HG03066 (cell line): ENCODE results near the gene RNLS.
"Not testable (repeated sequence)": the region's sequence is repeated elsewhere in the genome, so short reads cannot be mapped to it uniquely, and the experiment has no call there.

Experiments
- ATAC-seq: cut with Tn5 transposase; IDR thresholded peaks from one replicate; pipeline ENCODE4 v1.9.1; 2021; ENCODE audit warnings: low read depth; ENCODE audit not compliant: unreplicated experiment

Gene RNLS

DNA sequence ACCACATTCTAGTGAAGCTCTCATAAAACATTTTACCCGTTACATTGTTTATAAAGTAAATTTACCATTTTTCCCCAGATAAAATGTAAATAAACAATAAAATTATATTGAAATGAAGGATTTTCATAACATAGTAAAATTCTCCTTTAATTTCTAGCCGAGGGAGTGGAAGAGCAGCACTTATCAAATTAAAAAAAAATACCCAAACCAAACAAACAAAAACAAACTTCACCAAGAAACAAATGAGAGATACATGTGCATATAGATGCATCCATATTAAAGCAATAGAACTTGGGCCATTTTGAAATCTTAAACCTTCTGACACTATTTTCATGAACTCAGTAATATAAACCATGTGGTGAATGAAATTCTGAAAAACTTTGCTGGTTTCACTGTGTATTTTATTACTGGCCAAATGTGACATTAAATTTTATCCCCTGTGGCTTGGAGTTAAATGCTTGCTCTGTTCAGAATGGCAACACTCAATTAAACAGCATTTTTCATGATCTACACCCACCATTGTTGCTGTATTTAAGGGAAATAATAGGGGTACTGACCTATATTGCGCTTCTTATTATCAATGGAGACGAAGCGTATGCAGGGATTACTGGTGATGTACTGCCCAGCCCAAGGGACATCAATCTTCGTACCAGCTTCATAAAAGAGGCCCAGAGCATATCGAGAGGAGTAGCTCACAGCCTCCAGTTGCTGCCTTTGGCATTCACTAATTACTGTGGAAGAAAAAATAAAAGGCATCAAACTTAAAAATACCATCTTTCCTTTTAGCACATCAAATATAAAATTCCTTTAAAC, 220.9 kb downstream of the RNLS start:
- no peak for ATAC-seq

DNA sequence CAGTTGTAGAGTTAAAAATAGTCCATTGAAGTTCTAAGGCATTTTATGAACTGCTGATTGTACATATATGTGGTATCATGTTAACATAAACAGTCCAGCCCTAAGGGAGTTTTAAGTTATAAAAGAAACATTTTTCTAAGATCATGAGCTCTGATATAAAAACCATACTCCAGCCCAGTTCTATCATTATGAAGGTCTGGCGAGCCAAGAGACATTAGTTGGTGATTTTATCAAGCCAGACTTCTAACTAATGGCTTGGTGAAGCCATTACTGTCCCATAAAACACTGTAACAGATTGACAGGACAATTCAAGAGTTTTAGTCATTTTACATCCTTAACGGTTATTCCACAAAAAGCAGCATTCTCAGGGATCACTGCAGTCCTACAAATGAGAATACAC, 221.6 kb downstream of the RNLS start:
- no peak for ATAC-seq

DNA sequence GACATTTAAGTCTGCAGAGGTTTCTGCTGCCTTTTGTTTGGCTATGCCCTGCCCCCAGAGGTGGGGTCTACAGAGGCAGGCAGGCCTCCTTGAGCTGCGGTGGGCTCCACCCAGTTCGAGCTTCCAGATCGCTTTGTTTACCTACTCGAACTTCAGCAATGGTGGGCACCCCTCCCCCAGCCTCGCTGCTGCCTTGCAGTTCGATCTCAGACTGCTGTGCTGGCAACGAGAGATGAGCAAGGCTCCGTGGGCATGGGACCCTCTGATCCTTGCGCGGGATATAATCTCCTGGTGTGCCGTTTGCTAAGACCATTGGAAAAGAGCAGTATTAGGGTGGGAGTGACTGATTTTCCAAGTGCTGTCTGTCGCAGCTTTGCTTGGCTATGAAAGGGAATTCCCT, 227.4 kb downstream of the RNLS start:
- not testable (repeated sequence) for ATAC-seq

DNA sequence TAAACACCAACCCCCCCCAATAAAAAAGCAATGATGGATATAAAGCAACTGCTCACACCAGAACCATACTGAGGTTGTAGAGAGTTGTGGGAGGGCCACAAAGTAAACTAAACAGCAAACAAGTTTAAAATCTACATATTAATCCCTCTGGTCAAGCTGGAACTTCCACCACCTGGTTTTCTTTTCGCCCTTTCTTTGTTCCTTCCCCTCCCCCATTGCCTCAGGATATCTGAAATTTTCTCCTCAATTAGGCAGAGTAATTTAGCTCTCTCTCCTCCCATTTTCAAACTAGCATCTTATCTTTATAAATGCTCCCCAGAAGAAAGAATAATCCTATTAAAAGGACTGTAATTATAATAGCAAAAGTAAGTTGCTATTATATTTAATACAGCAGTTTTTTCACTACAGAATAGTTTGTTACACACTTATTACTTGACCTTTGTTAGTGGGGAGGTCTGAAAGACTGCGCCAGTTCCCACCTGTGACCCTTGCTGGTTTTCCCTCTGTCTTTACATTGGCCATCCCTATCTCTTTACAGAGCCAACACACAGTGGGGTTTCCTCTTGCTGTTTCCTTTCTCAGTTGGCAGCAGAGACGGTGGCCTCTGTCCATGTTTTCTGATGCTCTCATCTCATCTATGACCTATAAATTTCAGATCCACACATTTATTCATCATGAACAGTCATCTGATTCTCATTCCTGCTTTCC, 235.4 kb downstream of the RNLS start:
- no peak for ATAC-seq

DNA sequence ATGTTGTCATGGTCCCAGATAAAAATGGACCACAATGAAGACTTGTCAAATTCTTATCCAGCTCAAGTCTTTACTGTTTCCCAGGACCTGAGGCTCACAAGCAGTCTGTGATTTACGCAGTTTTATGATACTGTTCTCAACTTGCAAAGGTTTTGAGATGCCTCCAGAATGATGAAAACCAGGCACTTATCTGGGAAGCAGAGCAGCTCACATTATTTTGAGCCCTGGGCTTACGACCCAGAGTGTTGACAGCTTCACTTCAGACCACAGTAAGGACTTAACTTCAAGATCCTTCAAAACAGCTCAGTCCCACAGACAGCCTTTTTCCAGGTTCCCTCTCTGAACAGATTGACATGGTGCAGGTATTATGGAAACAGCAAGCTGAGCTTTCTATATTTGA, 236.1 kb downstream of the RNLS start:
- no peak for ATAC-seq

DNA sequence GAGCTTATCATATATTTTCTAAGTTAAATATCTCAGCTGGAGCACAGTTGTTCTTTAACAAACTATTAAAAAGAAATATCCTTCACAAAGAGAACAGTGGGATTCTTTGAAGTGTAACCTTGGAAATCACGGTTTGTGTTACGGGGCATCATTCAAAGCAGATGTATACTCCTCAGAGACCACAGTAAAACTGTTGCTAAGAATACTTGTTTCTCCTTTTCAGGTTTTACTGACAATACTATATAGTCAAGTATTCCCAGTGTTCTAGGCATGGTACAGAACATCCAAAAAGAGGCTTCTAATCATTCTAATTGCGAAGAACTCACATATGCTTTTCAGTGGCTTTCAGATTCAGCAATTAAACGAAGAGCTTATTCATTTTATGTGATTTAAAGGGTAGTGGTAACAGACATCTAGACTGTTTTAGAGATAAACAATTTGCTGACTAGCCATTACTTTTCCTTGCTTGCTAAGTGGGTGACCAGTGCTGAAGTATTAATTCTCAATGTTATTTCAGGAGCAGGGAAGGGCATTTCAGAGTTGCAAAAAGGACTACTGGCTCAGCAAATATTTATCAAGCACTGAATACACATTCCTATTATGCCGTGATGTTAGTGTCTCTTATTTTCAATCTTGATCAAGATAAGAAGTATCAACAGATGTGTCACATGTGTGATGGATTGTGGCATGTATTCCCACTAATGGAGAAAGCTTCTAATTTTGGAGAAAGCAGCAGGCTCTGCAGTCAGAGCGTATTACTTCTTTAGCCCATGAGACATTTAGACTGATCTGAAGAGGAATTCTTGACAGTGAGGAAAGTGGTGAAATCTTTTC, 236.8 kb downstream of the RNLS start:
- no peak for ATAC-seq

DNA sequence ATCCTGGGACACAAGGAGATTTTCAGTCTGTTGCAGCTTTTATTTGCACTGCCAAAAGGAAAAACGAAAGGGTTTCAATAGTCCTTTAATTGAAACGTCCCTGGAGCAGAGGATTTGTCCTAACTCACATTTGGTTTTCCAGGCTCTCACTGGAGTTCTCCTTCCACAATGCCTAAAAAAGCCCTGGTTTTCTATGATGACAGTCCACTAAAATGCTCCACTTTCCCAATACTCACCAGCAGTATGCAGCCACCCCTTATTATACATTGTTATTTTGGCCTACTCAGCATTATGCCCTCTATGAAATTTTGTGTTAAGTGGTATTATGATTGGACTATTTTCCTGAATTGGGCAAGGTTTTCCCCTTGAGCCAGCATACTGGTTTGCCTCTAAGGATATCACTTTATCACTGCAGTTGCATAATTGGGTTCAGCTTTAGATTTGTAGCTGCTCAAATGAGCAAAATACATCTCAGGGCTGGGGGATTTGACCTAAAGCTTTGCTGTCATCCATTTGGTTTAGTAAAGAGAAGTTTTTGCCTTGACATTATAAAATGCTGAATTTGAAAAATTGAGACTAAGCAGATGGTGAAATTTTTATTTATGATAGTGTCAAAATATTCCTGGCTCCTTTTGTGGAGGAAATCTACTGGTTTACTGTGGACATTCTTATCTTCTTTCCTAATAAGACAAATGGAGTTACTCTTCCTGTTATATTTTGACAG, 239.2 kb downstream of the RNLS start:
- ATAC-seq: no peak

DNA sequence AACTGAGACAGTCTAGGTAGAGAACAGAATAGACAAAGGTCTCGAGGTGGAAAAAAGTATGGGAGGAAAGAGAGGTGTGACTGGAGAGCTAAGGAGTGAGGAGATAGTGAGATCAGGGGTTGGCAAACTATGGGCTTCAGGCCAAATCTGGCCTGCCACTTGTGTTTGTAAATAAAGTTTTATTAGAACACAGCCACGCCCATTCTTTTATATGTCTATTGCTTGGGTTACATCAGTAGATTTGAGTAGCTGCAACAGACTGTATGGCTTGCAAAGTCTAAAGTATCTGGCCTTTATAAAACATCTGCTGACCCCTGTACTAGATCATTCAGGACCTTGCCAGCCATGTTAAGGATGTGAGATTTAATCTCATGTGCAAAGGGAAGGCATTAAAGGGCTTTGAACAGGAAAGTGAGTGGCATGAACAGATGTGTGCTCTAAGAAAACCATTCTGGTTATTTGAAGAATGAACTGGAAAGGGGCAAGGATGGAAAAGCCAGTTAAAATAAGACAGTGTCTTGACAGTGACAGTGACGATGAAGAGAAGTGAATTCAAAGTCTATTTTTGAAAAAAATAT, 240.3 kb downstream of the RNLS start:
- ATAC-seq: no peak

DNA sequence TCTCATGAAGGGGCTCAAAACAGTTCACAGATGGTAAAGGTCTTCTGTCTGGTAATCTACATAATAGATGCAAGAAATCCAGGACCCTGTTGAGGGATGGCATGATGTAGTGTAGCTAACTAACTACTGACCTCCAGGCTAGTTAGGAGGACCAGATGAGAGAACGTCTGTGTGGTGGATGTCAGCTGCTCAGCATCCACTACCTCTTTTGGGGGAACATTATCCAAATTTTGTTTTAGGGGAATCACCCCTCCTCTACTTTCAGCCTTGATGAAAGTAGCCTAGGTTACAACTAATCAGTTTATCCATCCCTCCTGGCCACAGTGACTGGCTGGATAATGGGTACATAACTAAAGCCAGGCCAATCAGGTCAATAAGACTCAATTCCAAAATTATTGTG, 246.0 kb downstream of the RNLS start:
- no peak for ATAC-seq

DNA sequence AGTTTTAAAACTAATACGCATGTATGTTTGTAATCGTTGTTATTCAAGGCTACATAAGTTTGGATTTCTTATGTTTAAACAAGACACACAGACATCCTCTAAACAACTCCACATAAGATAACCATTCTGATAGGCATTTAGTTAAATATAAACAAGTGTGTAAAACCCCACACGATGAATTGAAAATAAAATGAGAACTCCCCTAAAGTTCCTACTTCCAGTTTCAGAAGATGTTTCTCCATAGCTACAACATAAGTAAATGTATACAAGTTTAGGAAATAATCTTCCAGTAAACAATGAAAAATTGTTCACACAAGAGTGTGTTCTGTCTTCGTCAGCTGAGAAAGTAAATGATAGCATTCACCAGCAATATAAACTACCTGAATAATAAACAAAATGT, 246.8 kb downstream of the RNLS start:
- ATAC-seq: no peak

DNA sequence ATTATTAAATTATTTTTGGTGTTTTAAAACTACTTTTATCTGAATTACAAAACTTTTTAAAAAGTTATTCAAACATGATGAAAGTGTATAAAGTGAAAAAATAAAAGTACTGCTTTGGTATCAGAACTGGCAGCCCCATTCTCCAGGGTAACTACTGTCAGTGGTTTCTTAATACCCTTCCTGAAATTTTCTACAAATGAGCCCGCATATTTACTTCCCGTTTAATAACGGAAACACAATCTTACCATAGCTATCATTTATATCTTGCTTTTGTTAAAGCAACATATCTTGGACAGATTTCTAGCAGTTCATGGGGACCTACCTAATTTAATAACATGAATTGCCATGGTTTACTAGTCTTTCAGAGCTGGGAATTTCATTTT, 249.9 kb downstream of the RNLS start:
- no peak for ATAC-seq

DNA sequence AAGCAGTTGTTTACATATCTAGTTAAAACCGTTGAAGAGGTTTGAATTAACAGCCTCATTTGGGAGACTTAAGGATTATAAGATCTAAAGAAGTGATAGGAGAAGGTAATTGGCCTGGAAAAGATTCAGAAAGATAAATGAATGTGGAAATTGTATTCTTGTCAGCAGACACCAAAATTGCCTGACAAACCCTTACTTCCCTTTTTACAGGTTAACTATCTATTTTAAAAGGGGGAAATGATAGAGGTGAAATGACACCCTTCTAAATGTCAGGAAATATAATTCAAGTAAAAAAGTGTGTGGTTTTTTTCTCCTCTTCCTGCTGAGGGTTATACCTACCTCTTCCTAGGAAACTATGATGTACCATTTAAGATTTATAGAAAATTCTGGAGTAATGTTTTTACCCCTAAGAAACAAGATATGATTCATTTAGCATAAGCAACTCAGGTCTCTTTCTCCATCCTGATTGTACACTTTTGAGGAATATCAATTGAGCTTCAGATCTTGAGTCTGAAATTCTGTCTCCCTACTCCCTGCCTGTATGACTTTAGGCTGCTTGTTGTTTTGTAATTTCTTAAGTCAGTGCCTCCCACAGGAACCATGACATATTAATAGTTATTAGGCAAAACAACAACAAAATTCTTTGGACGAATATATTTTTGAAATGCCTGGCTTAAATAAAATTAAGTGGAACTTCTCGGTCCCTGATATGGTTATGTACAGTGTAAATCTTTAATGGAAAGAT, 250.4 kb downstream of the RNLS start:
- no peak for ATAC-seq

DNA sequence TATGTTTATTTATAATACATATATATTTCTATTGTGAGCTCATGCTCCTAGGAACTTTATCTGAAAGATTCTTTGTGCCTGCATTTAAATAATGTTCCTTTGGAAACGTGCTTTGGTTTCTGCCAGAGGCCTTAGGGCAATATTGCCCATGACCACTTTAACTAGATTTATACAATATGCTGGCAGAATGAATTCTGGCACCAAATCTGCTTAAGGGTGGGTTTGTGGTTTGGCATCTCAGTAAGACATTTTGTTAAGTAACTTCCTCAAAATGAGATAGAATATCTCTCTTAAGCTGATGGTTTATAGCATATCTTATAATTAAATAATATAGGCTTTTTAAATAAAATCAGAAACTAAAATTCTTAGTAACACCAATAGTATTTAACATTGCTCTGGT, 252.9 kb downstream of the RNLS start:
- ATAC-seq: no peak

DNA sequence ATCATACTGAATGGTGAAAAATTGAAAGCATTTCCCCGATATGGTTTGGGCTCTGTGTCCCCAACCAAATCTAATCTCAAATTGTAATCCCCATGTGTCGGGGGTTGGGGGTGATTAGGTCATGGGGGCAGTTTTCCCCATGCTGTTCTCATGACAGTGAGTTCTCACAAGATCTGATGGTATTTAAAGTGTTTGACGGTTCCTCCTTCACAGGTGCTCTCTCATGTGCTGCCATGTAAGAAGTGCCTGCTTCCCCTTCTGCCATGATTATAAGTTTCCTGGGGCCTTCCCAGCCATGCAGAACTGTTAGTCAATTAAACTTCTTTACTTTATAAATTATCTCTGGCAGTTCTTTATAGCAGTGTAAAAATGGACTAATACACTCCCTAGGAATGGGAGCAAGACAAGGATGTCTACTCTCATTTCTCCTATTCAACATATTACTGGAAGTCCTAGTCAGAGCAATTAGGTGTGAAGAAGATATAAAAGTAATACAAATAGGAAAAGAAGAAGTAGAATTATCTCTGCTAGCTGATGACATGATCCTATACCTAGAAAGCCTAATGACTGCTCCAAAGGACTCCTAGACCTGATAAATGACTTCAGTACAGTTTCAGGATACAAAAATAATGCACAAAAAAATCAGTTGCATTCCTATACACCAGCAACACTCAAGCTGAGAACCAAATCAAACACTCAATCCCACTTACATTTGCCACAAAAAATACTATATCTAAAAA, 260.6 kb downstream of the RNLS start:
- no peak for ATAC-seq

DNA sequence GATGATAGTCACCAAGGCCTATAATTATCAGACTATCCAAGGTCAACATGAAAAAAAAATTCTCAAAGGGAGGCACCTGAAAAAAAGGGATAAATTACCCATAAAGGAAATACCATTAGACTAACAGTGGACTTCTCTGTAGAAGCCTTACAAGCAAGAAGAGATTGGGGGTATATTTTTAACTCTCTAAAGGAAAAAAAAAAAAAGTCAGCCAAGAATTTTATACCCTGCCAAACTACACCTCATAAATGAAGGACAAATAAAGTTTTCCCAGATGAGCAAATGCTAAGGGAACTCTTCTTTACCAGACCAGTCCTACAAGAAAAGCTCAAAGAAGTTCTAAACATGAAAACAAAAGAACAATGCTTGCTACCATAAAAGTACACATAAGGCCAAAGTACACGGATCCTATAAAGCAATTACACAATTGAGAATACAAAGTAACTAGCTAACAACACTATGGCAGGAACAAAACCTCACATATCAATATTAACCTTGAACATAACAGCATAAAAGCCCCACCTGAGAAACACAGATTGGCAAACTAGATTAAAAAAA, 263.1 kb downstream of the RNLS start:
- ATAC-seq: no peak

DNA sequence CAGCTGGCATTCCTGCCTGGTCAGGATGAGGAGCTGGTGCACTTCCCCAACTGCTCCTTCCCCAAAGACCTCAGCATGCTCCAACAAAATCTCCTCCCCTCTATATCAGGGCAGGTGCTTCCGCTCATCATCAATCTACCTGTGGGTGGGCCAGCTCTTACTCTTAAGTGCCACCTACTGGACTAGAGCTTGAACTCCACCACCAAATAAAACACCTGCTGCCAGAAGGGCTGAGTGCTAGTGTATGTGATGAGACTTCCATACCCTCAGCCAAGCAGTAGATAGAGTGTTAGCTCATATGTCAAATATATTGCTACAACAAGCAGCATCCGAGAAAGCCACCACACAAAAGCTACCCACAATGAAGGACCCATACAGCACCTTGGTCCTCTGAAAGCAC, 264.3 kb downstream of the RNLS start:
- ATAC-seq: no peak

DNA sequence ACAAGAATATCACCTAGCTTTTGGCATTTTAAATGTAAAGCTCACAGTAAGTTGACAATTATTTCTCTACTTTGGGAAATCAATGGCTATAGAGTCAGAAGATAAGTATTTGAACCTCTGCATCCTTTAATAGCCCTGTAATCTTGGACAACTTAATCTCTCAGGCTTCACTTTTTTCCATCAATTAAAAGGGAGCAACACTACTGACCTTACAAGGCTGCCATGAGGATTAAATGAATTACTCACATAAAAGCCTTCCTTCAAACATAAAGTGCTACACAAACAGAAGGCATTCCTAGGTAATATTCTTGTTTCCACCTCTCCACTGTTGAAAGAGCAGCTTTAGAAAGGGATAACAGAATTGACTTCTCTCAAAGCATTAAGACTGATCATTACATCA, 266.0 kb downstream of the RNLS start:
- ATAC-seq: no peak

DNA sequence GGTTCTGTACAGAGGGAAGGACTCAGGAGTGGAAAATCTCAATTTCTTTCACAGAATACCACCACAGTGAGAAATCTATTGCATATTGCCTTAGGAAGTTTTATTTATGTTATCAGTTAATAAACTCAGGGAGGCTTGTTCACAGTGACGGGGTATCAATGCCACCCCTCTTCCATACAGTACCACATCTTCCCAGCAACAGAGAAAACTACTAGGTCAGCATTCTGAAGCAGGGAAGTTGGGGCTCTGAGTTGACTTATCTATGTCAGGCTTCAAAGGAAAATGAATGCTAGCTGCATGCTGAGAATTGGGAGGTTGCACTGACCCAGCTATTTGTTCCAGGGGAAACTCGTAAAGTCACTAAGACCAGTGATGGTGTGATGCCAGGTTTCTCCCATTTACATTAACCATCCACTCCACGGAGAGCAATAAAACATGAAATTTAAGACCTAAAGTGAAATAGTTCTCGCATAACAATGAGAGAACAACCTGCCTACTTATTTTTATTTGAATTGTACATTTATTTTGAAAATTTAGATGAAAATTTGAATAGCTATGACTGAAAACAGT, 266.7 kb downstream of the RNLS start:
- no peak for ATAC-seq
